ENCODE data around the gene CD177.

DNA sequence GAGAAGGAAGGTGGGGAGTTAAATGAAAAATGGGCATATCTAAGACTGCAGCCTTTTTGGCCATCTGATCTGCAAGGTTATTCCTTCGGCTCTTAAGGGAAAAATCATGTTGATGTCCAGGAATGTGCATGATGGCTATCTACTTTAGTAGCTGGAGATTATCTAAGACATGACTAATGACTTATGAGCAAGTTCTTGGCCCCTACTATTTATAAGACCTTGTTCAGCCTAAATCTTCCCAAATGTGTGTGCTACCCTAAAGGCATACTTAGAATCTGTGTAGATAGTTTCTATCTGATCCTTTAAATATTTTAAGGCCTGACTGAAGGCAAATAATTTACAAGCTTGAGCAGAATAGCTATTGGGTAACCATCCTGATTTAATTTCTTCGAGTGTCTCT is 41.8 kb upstream of the CD177 start:
- TF ChIP-seq, protein P1, sequence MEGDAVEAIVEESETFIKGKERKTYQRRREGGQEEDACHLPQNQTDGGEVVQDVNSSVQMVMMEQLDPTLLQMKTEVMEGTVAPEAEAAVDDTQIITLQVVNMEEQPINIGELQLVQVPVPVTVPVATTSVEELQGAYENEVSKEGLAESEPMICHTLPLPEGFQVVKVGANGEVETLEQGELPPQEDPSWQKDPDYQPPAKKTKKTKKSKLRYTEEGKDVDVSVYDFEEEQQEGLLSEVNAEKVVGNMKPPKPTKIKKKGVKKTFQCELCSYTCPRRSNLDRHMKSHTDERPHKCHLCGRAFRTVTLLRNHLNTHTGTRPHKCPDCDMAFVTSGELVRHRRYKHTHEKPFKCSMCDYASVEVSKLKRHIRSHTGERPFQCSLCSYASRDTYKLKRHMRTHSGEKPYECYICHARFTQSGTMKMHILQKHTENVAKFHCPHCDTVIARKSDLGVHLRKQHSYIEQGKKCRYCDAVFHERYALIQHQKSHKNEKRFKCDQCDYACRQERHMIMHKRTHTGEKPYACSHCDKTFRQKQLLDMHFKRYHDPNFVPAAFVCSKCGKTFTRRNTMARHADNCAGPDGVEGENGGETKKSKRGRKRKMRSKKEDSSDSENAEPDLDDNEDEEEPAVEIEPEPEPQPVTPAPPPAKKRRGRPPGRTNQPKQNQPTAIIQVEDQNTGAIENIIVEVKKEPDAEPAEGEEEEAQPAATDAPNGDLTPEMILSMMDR (IDR thresholded peaks at IDR 0.05): no peak
- TF ChIP-seq POLR2A (IDR thresholded peaks at IDR 0.05): no peak
